Endothelial cell of umbilical vein (primary cell): ENCODE results near the gene LMF2. TPM values are rescaled to one million over a fixed set of nuclear protein-coding genes. Genes with fewer than 3 reads are reported as not detected.

Source experiments
- BruUV-seq: library from RNA; stranded (reverse); fragments of 400-500 nt; replicated peaks from 2 replicates; lab custom pipeline; 2021; lab: Mats Ljungman, UMichigan
- CTCF ChIA-PET: fragments of 300-600, 350-600 bp; sonication (Branson Sonifier 250); formaldehyde crosslinking; loops from one replicate; lab custom pipeline; 2021; ENCODE audit warnings: antibody characterized with exemption, inconsistent platforms; lab: Charles Lee
- POLR2A ChIA-PET: fragments of 300-600, 350-600 bp; sonication (Branson Sonifier 250); formaldehyde crosslinking; loops from one replicate; lab custom pipeline; 2021; ENCODE audit warnings: antibody characterized with exemption, inconsistent platforms; lab: Charles Lee
- DNase-seq: peaks from one replicate; pipeline ENCODE4 v3.0.0-alpha.2; 2011; ENCODE audit warnings: low read depth, low spot score
- FAIRE-seq: peaks from 2 replicates; lab custom pipeline; 2011; peaks lifted over from hg19 to GRCh38; lab: Jason Lieb, UNC
- H2AFZ ChIP-seq: 2 replicates; pipeline ENCODE4 v1.6.0; 2012; ENCODE audit warnings: low read depth, low read length, control low read depth, inconsistent platforms
- H3K27ac ChIP-seq: 2 replicates; pipeline ENCODE4 v1.5.1; 2011; ENCODE audit warnings: low read depth, mild to moderate bottlenecking, control low read depth, low read length, moderate library complexity; ENCODE audit not compliant: insufficient read depth
- H3K27me3 ChIP-seq, 2 experiments: 2 replicates each; pipeline versions ENCODE4 v1.6.0 to v1.6.1; 2011; ENCODE audit warnings: low read length in 2 of 2, mixed read lengths in 1 of 2; ENCODE audit not compliant: control insufficient read depth in 2 of 2, insufficient read depth in 2 of 2
- H3K36me3 ChIP-seq, 2 experiments: 2 replicates in 1 of 2; 3 replicates in 1 of 2; pipeline ENCODE4 v1.5.1; 2011; ENCODE audit warnings: low read length in 2 of 2, mild to moderate bottlenecking in 1 of 2, moderate library complexity in 1 of 2; ENCODE audit not compliant: control insufficient read depth in 2 of 2, insufficient read depth in 2 of 2; ENCODE audit errors: extremely low read depth in 1 of 2
- H3K4me1 ChIP-seq: 3 replicates; pipeline ENCODE4 v1.5.1; 2011; ENCODE audit warnings: mild to moderate bottlenecking, low read length; ENCODE audit not compliant: control insufficient read depth, insufficient read depth; ENCODE audit errors: extremely low read depth
- H3K4me2 ChIP-seq: 2 replicates; pipeline ENCODE4 v1.6.1; 2011; ENCODE audit warnings: low read length, control low read depth, mixed read lengths; ENCODE audit not compliant: insufficient read depth
- H3K4me3 ChIP-seq, 3 experiments: fragments of 200-600 bp in 1 of 3; sonication (generic), shearing (Covaris generic) in 1 of 3; replicated peaks in 1 of 3; 2 replicates each; pipeline ENCODE4 v1.5.1; 2011 to 2016; ENCODE audit warnings: control low read depth in 3 of 3, low read length in 3 of 3, mild to moderate bottlenecking in 2 of 3, inconsistent platforms in 1 of 3, low read depth in 1 of 3, moderate library complexity in 1 of 3; ENCODE audit not compliant: insufficient read depth in 1 of 3
- H3K79me2 ChIP-seq: 2 replicates; pipeline ENCODE4 v1.6.0; 2012; ENCODE audit warnings: low read length, inconsistent platforms; ENCODE audit not compliant: control insufficient read depth, insufficient read depth
- H3K9ac ChIP-seq: replicated peaks from 2 replicates; pipeline ENCODE3; 2011; ENCODE audit warnings: low read length, control low read depth; ENCODE audit not compliant: insufficient read depth; ENCODE audit errors: extremely low read depth
- H3K9me1 ChIP-seq: replicated peaks from 3 replicates; pipeline ENCODE4 v1.6.0; 2011; ENCODE audit warnings: mild to moderate bottlenecking, low read length; ENCODE audit not compliant: control insufficient read depth, insufficient read depth; ENCODE audit errors: extremely low read depth
- H3K9me3 ChIP-seq: replicated peaks from 2 replicates; pipeline ENCODE4 v1.5.1; 2012; ENCODE audit warnings: low read length, inconsistent platforms; ENCODE audit not compliant: control insufficient read depth, insufficient read depth
- H4K20me1 ChIP-seq: replicated peaks from 2 replicates; pipeline ENCODE3; 2011; ENCODE audit warnings: mild to moderate bottlenecking, low read length; ENCODE audit not compliant: control insufficient read depth, insufficient read depth; ENCODE audit errors: extremely low read depth
- EZH2 ChIP-seq: IDR thresholded peaks from 2 replicates; pipeline ENCODE4 v1.6.1; 2012; ENCODE audit warnings: borderline replicate concordance, low read depth, mild to moderate bottlenecking, moderate library complexity, low read length, inconsistent platforms; ENCODE audit not compliant: severe bottlenecking
- FOS ChIP-seq: IDR thresholded peaks from 2 replicates; pipeline ENCODE4 v1.6.1; 2011; ENCODE audit warnings: mild to moderate bottlenecking, low read length, moderate library complexity, borderline replicate concordance; ENCODE audit not compliant: insufficient read depth
- GATA2 ChIP-seq: IDR thresholded peaks from 2 replicates; pipeline ENCODE4 v1.7.0; 2011; ENCODE audit warnings: low read depth, mild to moderate bottlenecking, moderate library complexity, mixed read lengths, low read length; ENCODE audit not compliant: insufficient read length, insufficient read depth
- JUN ChIP-seq: IDR thresholded peaks from 2 replicates; pipeline ENCODE4 v1.6.1; 2011; ENCODE audit warnings: borderline replicate concordance, low read depth; ENCODE audit not compliant: insufficient read length, insufficient read depth
- MAX ChIP-seq: IDR thresholded peaks from 2 replicates; pipeline ENCODE4 v1.6.1; 2011; ENCODE audit not compliant: insufficient read depth, insufficient read length
- MYC ChIP-seq: IDR thresholded peaks from one replicate; pipeline ENCODE4 v1.6.1; 2011; ENCODE audit warnings: mild to moderate bottlenecking, low read depth, low read length
- POLR2A ChIP-seq: IDR thresholded peaks from 2 replicates; pipeline ENCODE4 v1.6.1; 2012; ENCODE audit warnings: low read depth, mild to moderate bottlenecking, control low read depth, low read length
- POLR2AphosphoS5 ChIP-seq: IDR thresholded peaks from 2 replicates; pipeline ENCODE4 v1.6.1; 2012; ENCODE audit warnings: low read depth, mild to moderate bottlenecking, control low read depth, low read length, moderate library complexity; ENCODE audit not compliant: insufficient read depth
- dilution Hi-C: fragments of 300-500 bp; cut with MboI; formaldehyde crosslinking; loops from one replicate; pipeline ENCODE4 v1.15.0; 2019; ENCODE audit warnings: low sequenced_read_pairs; ENCODE audit not compliant: extremely low pct_ligation_motif_present
- intact Hi-C: fragments of 100-400 bp; cut with micrococcal nuclease; formaldehyde crosslinking; loops from one replicate; pipeline ENCODE4 v1.10.0; 2022
- polyA plus RNA-seq, 4 experiments: library from polyadenylated mRNA; depleted of rRNA in 3 of 4; stranded (reverse) in 3 of 4; unstranded in 1 of 4; fragments of >200 nt; gene quantifications; 2 replicates each; pipeline versions ENCODE4 v1.2.1 to v1.2.3, GENCODE V29; 2011 to 2012; ENCODE audit warnings: missing spikeins in 1 of 4
- total RNA-seq: library from RNA; stranded (reverse); gene quantifications from 2 replicates; pipeline ENCODE4 v1.2.3, GENCODE V29; 2021
- TF ChIP-seq, protein P1 (sequence below), 2 donors: IDR thresholded peaks; 1 replicate in 1 of 2; 2 replicates in 1 of 2; pipeline ENCODE4 v1.5.1; 2011; ENCODE audit warnings: low read length in 2 of 2, mild to moderate bottlenecking in 2 of 2, moderate library complexity in 2 of 2, control low read depth in 1 of 2, inconsistent platforms in 1 of 2, low read depth in 1 of 2; ENCODE audit not compliant: insufficient read depth in 1 of 2; ENCODE audit errors: extremely low read depth in 1 of 2

The LMF2 gene
- total and polyA plus RNA-seq, 2 donors (not counting 3 experiments of a cell fraction or from before 2014, with no cell fraction given): 89.7 to 112 TPM

DNA sequence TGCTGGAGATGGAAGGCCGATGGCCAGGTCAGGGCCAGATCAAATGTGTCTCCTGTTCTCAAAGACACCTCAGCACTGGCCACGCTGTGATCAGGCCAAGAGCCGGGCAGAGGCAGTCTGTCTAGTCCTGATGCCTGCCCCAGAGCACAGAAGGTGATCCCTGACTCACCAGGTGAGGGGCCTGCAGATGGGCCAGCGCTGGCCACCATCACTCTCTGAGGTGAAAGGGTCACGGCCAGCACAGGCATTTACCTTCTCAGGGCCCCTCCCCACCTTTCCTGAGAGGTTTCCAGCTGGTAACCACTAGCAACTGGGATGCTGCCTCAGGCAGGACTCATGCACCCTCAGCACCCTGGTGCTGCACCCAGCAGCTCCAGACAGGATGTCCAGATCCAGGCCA lies 35.5 kb downstream of the LMF2 start:
- peaks cover 3% of the 10 kb centered on the region for H4K20me1 ChIP-seq
- CTCF ChIA-PET: no interaction called here
- H3K9me1 ChIP-seq: no peaks in the 10 kb centered on the region

More for the DNA sequence above, 35.5 kb downstream of the LMF2 start:
- no peaks in the 10 kb centered on the region for H3K9me3 ChIP-seq
- H3K27ac ChIP-seq: no peak overlapping the region
- peaks cover 17% of the 10 kb centered on the region for H3K4me1 ChIP-seq
- H3K27me3 ChIP-seq: no peaks in the 10 kb centered on the region
- POLR2A ChIA-PET: no interaction called here
- no TSS peak for BruUV-seq
- TF ChIP-seq, protein P1, sequence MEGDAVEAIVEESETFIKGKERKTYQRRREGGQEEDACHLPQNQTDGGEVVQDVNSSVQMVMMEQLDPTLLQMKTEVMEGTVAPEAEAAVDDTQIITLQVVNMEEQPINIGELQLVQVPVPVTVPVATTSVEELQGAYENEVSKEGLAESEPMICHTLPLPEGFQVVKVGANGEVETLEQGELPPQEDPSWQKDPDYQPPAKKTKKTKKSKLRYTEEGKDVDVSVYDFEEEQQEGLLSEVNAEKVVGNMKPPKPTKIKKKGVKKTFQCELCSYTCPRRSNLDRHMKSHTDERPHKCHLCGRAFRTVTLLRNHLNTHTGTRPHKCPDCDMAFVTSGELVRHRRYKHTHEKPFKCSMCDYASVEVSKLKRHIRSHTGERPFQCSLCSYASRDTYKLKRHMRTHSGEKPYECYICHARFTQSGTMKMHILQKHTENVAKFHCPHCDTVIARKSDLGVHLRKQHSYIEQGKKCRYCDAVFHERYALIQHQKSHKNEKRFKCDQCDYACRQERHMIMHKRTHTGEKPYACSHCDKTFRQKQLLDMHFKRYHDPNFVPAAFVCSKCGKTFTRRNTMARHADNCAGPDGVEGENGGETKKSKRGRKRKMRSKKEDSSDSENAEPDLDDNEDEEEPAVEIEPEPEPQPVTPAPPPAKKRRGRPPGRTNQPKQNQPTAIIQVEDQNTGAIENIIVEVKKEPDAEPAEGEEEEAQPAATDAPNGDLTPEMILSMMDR (IDR thresholded peaks at IDR 0.05; ENCODE audit: extremely low read depth in 1 of 2, insufficient read depth in 1 of 2, low read depth in 1 of 2, low read length in 2 of 2): no peak
- TF ChIP-seq GATA2 (no peak), JUN (no peak), MYC (no peak), POLR2AphosphoS5 (no peak), MAX (no peak), POLR2A (no peak), EZH2 (no peak), FOS (no peak)
- dilution Hi-C loops: no loop called here
- no peak overlapping the region for H3K4me3 ChIP-seq
- peaks cover 0 to 5% of the 10 kb centered on the region in 2 experiments for H3K36me3 ChIP-seq
- FAIRE-seq (no peak), DNase-seq (no peak)
- intact Hi-C loops: no loop called here
- H3K79me2 ChIP-seq: peaks cover 65% of the 10 kb centered on the region
- H2AFZ ChIP-seq: no peak overlapping the region
- no peak overlapping the region for H3K9ac ChIP-seq
- no peak overlapping the region for H3K4me2 ChIP-seq
